ENCODE measurements around the gene SRGAP1. TPM values are rescaled to one million over a fixed set of nuclear protein-coding genes. Genes with fewer than 3 reads are reported as not detected.

SRGAP1 gene
- total and polyA plus RNA-seq, 2 of the 13 experiments (the other 11 are each of a cell fraction or from before 2014, with no cell fraction given) = 1.6 to 3.4 TPM

- intact Hi-C loops (cut with micrococcal nuclease; ENCODE audit: unreplicated experiment) = no loop called here
- 93% methylated on average over 5 of the region's 5 CpGs for WGBS (ENCODE audit: low lambda C conversion rate)
Observed at GRCh38 chr12:63808631-63809030, 35.9 kb upstream of the SRGAP1 start.

More at GRCh38 chr12:63808631-63809030, 35.9 kb upstream of the SRGAP1 start:
- no peaks in the 10 kb centered on the region for H4K20me1 ChIP-seq (ENCODE audit: insufficient read depth, low read length)
- FAIRE-seq (no peak), DNase-seq (ENCODE audit: low spot score) (no peak), ATAC-seq (no peak)
- H3K27me3 ChIP-seq (ENCODE audit: control insufficient read depth in 1 of 2, insufficient read depth in 2 of 2, low read length in 2 of 2) = no peaks in the 10 kb centered on the region
- H3K9ac ChIP-seq (ENCODE audit: insufficient read depth, low read depth, low read length) = no peak overlapping the region
- ChIA-PET CTCF (ENCODE audit: low intra/inter-chr PET ratio, low total read pairs) (no interaction called here), POLR2A (no interaction called here)
- H3K79me2 ChIP-seq (ENCODE audit: insufficient read depth, low read length) = no peaks in the 10 kb centered on the region
- BruUV-seq (replicated peaks) = no TSS peak
- no peaks in the 10 kb centered on the region for H3K9me3 ChIP-seq (ENCODE audit: low read length)
- H2AFZ ChIP-seq (ENCODE audit: low read length) = no peak overlapping the region
- TF ChIP-seq DRAP1 (CRISPR knock-in tag; IDR thresholded peaks at IDR 0.05) = no peak
- TF ChIP-seq, protein P1, sequence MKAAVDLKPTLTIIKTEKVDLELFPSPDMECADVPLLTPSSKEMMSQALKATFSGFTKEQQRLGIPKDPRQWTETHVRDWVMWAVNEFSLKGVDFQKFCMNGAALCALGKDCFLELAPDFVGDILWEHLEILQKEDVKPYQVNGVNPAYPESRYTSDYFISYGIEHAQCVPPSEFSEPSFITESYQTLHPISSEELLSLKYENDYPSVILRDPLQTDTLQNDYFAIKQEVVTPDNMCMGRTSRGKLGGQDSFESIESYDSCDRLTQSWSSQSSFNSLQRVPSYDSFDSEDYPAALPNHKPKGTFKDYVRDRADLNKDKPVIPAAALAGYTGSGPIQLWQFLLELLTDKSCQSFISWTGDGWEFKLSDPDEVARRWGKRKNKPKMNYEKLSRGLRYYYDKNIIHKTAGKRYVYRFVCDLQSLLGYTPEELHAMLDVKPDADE (CRISPR knock-in tag; IDR thresholded peaks at IDR 0.05) = no peak
- no peak for TF ChIP-seq ATF3 (CRISPR knock-in tag; IDR thresholded peaks at IDR 0.05)
- TF ChIP-seq ATM (IDR thresholded peaks at IDR 0.05; ENCODE audit: borderline replicate concordance) = no peak
- no peak for TF ChIP-seq HOXA3 (CRISPR knock-in tag; IDR thresholded peaks at IDR 0.05)
- TF ChIP-seq HOXD1 (CRISPR knock-in tag; IDR thresholded peaks at IDR 0.05) = no peak
- no peak for TF ChIP-seq SPEN (CRISPR knock-in tag; IDR thresholded peaks at IDR 0.05; ENCODE audit: low read depth)
- no peak for TF ChIP-seq MAFG (CRISPR knock-in tag; IDR thresholded peaks at IDR 0.05)
- TF ChIP-seq, protein P2, sequence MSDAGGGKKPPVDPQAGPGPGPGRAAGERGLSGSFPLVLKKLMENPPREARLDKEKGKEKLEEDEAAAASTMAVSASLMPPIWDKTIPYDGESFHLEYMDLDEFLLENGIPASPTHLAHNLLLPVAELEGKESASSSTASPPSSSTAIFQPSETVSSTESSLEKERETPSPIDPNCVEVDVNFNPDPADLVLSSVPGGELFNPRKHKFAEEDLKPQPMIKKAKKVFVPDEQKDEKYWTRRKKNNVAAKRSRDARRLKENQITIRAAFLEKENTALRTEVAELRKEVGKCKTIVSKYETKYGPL (CRISPR knock-in tag; IDR thresholded peaks at IDR 0.05) = no peak
- TF ChIP-seq NFYB (CRISPR knock-in tag; IDR thresholded peaks at IDR 0.05) = no peak
- no peak for TF ChIP-seq ZGPAT (CRISPR knock-in tag; IDR thresholded peaks at IDR 0.05)
- TF ChIP-seq, protein P3, sequence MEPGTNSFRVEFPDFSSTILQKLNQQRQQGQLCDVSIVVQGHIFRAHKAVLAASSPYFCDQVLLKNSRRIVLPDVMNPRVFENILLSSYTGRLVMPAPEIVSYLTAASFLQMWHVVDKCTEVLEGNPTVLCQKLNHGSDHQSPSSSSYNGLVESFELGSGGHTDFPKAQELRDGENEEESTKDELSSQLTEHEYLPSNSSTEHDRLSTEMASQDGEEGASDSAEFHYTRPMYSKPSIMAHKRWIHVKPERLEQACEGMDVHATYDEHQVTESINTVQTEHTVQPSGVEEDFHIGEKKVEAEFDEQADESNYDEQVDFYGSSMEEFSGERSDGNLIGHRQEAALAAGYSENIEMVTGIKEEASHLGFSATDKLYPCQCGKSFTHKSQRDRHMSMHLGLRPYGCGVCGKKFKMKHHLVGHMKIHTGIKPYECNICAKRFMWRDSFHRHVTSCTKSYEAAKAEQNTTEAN (CRISPR knock-in tag; conservative IDR thresholded peaks at IDR 0.05) = no peak
- TF ChIP-seq ZNF878 (CRISPR knock-in tag; IDR thresholded peaks at IDR 0.05) = no peak
- no peak for TF ChIP-seq JUND (CRISPR knock-in tag; IDR thresholded peaks at IDR 0.05)
- peaks cover 39% of the 10 kb centered on the region for H3K4me1 ChIP-seq (ENCODE audit: insufficient read depth, low read length)
- peaks cover 0 to 2% of the 10 kb centered on the region in 2 experiments; a peak in 3 of 5 replicates for H3K36me3 ChIP-seq (replicated peaks in 1 of 2; ENCODE audit: control insufficient read depth in 1 of 2, insufficient read depth in 2 of 2, low read length in 2 of 2)
- no peak overlapping the region for H3K4me3 ChIP-seq (replicated peaks in 1 of 3; ENCODE audit: insufficient read depth in 1 of 3, low read depth in 2 of 3, low read length in 3 of 3)
- H3K4me2 ChIP-seq (ENCODE audit: low read depth, low read length) = no peak overlapping the region
- in situ Hi-C loops (cut with HindIII; ENCODE audit: extremely low pct_ligation_motif_present, low pct_unique_long_range_greater_than_20kb) = loop anchor here (10.0 to 25.0 kb wide), 2 partner anchors 146 to 384 kb away; partner anchors contain the start of gene DPY19L2
- H3K27ac ChIP-seq (ENCODE audit: extremely low read length, insufficient read depth, low read length) = no peak overlapping the region
